ENCODE results near the gene BPNT1. TPM values are rescaled to one million over a fixed set of nuclear protein-coding genes. Genes with fewer than 3 reads are reported as not detected.
A peak's percentile ranks its signal among the peaks of the same experiment; 100 is the strongest.
"Not testable (repeated sequence)": the region's sequence is repeated elsewhere in the genome, so short reads cannot be mapped to it uniquely, and the experiment has no call there.

BPNT1 gene
- total RNA-seq, 2 experiments from 2014 or later = 19.1 to 20.6 TPM

DNA sequence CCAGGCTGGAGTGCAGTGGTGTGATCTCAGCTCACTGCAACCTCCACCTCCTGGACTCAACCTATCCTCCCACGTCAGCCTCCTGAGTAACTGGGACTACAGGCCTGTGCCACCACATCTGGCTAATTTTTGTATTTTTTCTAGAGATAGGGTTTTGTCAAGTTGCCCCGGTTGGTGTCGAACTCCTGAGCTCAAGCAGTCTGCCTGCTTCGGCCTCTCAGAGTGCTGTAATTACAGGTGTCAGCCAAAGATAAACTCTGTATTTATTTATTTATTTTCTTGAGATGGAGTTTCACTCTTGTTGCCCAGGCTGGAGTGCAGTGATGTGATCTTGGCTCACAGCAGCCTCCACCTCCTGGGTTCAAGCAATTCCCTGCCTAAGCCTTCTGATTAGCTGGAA lies 23.0 kb upstream of the BPNT1 start:
- peaks cover 35% of the 10 kb centered on the region for H3K36me3 Mint-ChIP-seq (ENCODE audit: low read depth)
- CTCF ChIA-PET = interaction anchor here (0.6 to 2.0 kb wide), 16 partner anchors 8 to 123 kb away, joined by 3 to 20 read pairs (median 5); partner anchors contain the start of gene BPNT1
- H3K27me3 Mint-ChIP-seq, H3K4me1 Mint-ChIP-seq, H3K9me3 Mint-ChIP-seq, H3K27ac Mint-ChIP-seq, DNase-seq, H3K4me3 Mint-ChIP-seq: not testable (repeated sequence)
- POLR2A ChIA-PET = interaction anchor here (1.7 kb wide), 1 partner anchor 8 kb away, joined by 6 read pairs; no protein-coding TSS in a partner anchor

DNA sequence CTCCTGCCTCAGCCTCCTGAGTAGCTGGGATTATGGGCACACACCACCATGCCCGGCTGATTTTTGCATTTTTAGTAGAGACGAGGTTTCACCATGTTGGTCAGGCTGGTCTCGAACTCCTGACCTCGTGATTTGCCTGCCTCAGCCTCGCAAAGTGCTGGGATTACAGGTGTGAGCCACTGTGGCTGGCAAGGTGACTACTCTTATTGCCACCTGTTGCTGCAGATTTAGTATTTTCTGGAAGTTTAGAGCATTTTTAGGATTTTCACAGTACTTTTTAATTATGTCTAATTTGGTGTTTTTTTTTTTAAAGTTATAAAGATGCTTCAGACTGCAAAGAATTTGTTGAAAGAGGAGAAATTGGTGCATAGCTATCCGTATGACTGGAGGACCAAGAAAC lies 20.9 kb upstream of the BPNT1 start:
- not testable (repeated sequence) for H3K9me3 Mint-ChIP-seq, H3K4me3 Mint-ChIP-seq
- CTCF ChIA-PET = interaction anchor here (1.3 to 2.0 kb wide), 2 partner anchors 35 to 114 kb away, joined by 3 to 8 read pairs; no protein-coding TSS in a partner anchor

DNA sequence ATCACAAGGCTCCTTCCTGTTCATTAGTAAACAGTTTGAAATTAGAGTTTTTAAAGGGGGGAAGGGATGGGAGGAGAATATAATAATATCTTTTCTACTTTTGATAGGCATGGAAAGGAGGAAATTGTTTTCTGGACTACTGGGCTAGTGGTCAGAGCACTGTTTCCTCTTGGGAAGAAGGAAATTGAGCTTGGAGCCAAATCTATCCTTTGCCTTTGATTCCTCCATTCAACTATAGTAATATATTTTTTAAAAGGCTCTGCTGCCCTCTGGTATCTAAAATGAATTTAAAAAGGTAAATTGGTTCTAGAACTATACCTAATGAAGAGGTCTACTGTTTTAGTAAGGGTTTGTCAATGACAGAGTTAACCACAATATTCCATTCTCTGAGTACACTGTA lies 10.2 kb upstream of the BPNT1 start:
- DNase-seq = no peak
- Mint-ChIP-seq H3K27ac (no peak overlapping the region), H3K27me3 (no peaks in the 10 kb centered on the region), H3K4me3 (no peak overlapping the region), H3K4me1 (peaks cover 16% of the 10 kb centered on the region), H3K9me3 (no peaks in the 10 kb centered on the region), H3K36me3 (ENCODE audit: low read depth) (peaks cover 38% of the 10 kb centered on the region)
- ChIA-PET CTCF (interaction anchor here (0.6 to 1.4 kb wide), 3 partner anchors 10 to 54 kb away, joined by 3 read pairs; no protein-coding TSS in a partner anchor), POLR2A (interaction anchor here (1.0 kb wide), 1 partner anchor 10 kb away, joined by 3 read pairs; the partner anchor contains the start of gene BPNT1)

More for the DNA sequence above, 20.9 kb upstream of the BPNT1 start:
- H3K4me1 Mint-ChIP-seq, H3K27me3 Mint-ChIP-seq, POLR2A ChIA-PET, DNase-seq, H3K27ac Mint-ChIP-seq: not testable (repeated sequence)
- peaks cover 44% of the 10 kb centered on the region for H3K36me3 Mint-ChIP-seq (ENCODE audit: low read depth)

DNA sequence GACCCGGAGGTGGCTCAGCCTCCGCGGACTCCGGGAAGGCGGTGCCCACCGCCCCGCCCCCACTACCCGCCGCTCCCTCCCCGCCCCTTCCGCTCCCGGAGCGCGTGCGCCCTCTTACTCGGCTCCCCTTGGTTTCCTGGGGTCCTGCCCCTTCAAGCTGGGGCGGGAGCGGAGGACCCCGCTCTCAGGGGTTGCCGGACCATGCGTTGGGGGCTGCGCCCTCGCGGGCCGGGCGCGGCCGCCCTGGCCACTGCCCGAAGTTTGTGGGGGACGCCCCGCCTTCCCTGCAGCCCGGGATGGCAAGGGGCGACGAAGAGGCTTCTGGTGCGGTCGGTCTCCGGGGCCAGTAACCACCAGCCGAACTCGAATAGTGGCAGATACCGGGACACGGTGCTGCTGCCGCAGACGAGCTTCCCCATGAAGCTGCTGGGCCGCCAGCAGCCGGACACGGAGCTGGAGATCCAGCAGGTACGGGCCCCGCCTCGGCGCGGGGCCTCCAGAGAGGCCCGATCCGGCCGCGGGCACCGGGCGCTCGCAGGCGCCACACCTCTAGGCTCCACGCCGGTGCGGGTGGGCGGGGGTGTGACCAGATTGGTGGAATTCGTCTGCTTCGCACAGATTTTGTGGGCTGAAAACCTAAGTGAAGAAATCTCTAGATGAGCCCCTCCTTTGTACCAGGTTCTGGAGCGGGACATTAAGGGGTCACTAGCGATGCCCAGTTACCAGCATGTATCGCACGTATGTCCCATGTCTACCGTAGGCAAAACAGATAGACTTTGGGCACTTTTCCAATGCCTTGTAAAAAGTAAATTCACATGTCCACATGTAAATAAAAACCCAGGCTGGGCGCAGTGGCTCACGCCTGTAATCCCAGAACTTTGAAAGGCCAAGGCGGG lies 4.7 kb upstream of the BPNT1 start, which contains the start of gene IARS2:
TSS of gene IARS2 (plus strand) at position 117 of the 896 bp plus-strand sequence. CDS start at position 202, 85 bp downstream.
- H3K9me3 Mint-ChIP-seq = no peaks in the 10 kb centered on the region

DNA sequence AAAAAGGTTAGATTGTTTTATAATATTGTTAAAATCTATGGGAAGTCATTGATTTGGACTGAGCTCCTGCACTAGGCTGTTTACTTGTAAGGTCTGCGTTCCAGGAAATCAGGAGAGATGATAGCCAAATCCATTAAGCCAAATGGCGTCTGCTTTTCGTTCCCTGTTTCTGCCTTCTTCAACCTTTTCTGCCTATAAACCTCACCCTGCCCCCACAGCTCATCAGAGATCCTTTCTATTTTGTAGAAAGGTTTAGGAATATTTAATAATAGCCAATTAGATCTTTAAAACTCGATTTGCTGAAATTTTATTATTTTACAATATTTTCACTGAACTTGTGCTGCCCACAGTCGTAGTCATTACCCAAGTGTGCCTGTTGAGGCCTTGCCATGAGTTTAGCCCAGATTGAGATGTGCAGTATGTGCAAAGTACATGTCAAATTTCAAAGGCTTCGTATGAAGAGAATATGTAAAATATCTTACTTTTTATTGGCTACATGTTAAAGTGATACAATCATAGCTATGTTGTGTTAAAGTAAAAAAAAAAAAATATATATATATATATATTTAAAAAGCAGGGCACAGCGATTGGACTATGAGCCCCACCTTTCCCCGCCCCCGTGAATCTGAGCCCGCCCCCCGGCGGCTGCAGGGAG lies 3.9 kb upstream of the BPNT1 start:
- Mint-ChIP-seq H3K27me3 (no peaks in the 10 kb centered on the region), H3K27ac (no peak overlapping the region), H3K4me1 (peaks cover 32% of the 10 kb centered on the region), H3K4me3 (peak overlapping the region; percentile 27), H3K9me3 (no peaks in the 10 kb centered on the region), H3K36me3 (ENCODE audit: low read depth) (peaks cover 21% of the 10 kb centered on the region)
- no peak for DNase-seq
- ChIA-PET CTCF (interaction anchor here (1.0 to 2.0 kb wide), 2 partner anchors 20 to 104 kb away, joined by 4 to 8 read pairs; no protein-coding TSS in a partner anchor), POLR2A (interaction anchor here (1.0 to 2.0 kb wide), 5 partner anchors 47 to 179 kb away, joined by 3 to 6 read pairs (median 4); partner anchors contain the start of genes EPRS1 and RAB3GAP2)

More for the DNA sequence above, 4.7 kb upstream of the BPNT1 start, which contains the start of gene IARS2:
- H3K4me3 Mint-ChIP-seq = peak within 1 kb of the TSS; percentile 76
- peak within 1 kb of the TSS; percentile 47 for H3K27ac Mint-ChIP-seq
- POLR2A ChIA-PET = interaction anchor here (0.7 to 2.0 kb wide), 7 partner anchors 48 to 1809 kb away, joined by 3 to 6 read pairs (median 4); partner anchors contain the start of genes EPRS1, RAB3GAP2 and RRP15
- no peaks in the 10 kb centered on the region for H3K27me3 Mint-ChIP-seq
- peaks cover 22% of the 10 kb centered on the region for H3K36me3 Mint-ChIP-seq (ENCODE audit: low read depth)
- CTCF ChIA-PET = interaction anchor here (0.6 to 2.0 kb wide), 2 partner anchors 19 to 1289 kb away, joined by 4 to 8 read pairs; no protein-coding TSS in a partner anchor
- peak; percentile 91 for DNase-seq
- peaks cover 31% of the 10 kb centered on the region for H3K4me1 Mint-ChIP-seq

DNA sequence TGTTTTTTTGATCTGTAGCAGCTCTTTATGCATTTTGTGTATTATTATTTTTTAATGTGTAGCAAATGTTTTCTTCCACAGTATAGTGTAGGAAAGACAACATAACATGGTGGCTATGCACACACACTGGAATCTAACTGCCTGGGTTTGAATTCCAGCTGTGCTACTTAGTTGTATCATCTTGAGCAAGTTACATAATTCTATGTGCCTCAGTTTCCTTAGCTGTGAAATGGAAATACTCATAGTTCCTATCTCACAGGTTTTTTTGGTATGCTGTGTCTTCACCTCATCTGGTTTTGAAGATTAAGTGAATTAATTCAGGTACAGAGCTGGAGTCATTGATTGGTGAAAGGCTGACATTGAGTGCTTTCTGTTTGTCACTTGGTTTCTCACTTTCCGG lies 3.1 kb upstream of the BPNT1 start:
- H3K9me3 Mint-ChIP-seq = no peaks in the 10 kb centered on the region
- peaks cover 30% of the 10 kb centered on the region for H3K4me1 Mint-ChIP-seq
- H3K36me3 Mint-ChIP-seq (ENCODE audit: low read depth) = peaks cover 16% of the 10 kb centered on the region
- H3K27ac Mint-ChIP-seq = no peak overlapping the region
- no peaks in the 10 kb centered on the region for H3K27me3 Mint-ChIP-seq
- POLR2A ChIA-PET = interaction anchor here (2.0 kb wide), 1 partner anchor 46 kb away, joined by 6 read pairs; the partner anchor contains the start of gene EPRS1
- H3K4me3 Mint-ChIP-seq = no peak overlapping the region
- DNase-seq = no peak
- CTCF ChIA-PET = interaction anchor here (0.9 to 2.0 kb wide), 4 partner anchors 21 to 103 kb away, joined by 3 to 8 read pairs (median 4); partner anchors contain the start of gene EPRS1

DNA sequence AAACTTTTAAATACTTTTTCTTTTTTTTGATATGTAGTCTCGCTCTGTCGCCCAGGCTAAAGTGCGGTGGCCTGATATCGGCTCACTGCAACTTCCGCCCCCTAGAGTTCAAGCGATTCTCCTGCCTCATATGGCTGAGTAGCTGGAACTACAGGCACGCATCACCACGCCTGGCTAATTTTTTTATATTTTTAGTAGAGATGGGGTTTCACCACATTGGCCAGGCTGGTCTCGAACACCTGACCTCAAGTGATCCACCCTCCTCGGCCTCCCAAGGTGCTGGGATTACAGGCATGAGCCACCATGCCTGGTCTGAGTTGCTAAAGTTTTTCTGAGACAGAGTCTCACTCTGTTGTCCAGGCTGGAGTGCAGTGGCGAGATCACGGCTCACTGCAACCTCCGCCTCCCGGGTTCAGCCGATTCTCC lies 3.3 kb downstream of the BPNT1 start:
- POLR2A ChIA-PET; H3K27ac Mint-ChIP-seq; H3K36me3 Mint-ChIP-seq (ENCODE audit: low read depth); DNase-seq; H3K9me3 Mint-ChIP-seq; H3K4me3 Mint-ChIP-seq; H3K27me3 Mint-ChIP-seq: not testable (repeated sequence)
- H3K4me1 Mint-ChIP-seq = peaks cover 13% of the 10 kb centered on the region
- CTCF ChIA-PET = interaction anchor here (1.4 kb wide), 1 partner anchor 26 kb away, joined by 3 read pairs; no protein-coding TSS in a partner anchor

DNA sequence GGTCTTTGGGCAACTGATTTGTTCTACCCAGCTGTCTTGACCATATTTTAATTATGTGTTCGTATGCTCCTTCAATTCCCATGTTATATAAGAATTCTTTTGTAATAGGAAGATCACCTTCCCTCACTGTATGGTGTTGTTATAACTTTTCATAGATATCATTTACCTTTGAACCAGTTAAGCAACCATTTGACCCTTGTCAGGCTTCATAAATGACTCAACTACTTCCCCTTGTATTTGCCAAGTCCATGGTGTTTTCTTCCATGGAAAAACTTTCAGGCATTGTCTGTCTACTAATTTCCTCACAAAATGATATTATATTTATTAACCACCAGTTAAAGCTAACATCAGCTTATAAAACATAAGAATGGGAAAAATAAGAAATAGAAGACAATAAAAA lies 5.1 kb downstream of the BPNT1 start:
- Mint-ChIP-seq H3K36me3 (ENCODE audit: low read depth) (peaks cover 9% of the 10 kb centered on the region), H3K9me3 (no peaks in the 10 kb centered on the region), H3K4me3 (no peak overlapping the region), H3K27ac (no peak overlapping the region), H3K27me3 (no peaks in the 10 kb centered on the region), H3K4me1 (peaks cover 6% of the 10 kb centered on the region)
- no peak for DNase-seq
- CTCF ChIA-PET = no interaction called here
- POLR2A ChIA-PET = no interaction called here

DNA sequence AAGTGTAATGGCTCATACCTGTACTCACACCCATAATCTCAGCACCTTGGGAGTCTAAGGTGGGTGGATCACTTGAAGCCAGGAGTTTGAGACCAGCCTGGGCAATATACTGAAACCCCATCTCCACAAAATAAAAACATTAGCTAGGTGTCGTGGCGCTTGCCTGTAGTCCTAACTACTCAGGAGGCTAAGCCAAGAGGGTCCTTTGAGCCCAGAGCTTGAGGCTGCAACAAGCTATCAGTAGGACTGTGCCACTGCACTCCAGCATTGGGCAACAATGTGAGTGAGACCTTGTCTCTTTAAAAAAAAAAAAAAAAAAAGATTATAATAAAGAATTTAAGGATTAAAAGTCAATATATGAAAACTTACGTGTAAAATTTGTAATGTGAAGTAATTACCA lies 11.7 kb downstream of the BPNT1 start:
- H3K9me3 Mint-ChIP-seq = no peaks in the 10 kb centered on the region
- POLR2A ChIA-PET = no interaction called here
- no peak overlapping the region for H3K27ac Mint-ChIP-seq
- CTCF ChIA-PET = interaction anchor here (0.6 kb wide), 1 partner anchor 604 kb away, joined by 4 read pairs; no protein-coding TSS in a partner anchor
- no peaks in the 10 kb centered on the region for H3K4me1 Mint-ChIP-seq
- H3K36me3 Mint-ChIP-seq (ENCODE audit: low read depth) = peaks cover 22% of the 10 kb centered on the region
- H3K27me3 Mint-ChIP-seq = no peaks in the 10 kb centered on the region
- no peak overlapping the region for H3K4me3 Mint-ChIP-seq
- no peak for DNase-seq

DNA sequence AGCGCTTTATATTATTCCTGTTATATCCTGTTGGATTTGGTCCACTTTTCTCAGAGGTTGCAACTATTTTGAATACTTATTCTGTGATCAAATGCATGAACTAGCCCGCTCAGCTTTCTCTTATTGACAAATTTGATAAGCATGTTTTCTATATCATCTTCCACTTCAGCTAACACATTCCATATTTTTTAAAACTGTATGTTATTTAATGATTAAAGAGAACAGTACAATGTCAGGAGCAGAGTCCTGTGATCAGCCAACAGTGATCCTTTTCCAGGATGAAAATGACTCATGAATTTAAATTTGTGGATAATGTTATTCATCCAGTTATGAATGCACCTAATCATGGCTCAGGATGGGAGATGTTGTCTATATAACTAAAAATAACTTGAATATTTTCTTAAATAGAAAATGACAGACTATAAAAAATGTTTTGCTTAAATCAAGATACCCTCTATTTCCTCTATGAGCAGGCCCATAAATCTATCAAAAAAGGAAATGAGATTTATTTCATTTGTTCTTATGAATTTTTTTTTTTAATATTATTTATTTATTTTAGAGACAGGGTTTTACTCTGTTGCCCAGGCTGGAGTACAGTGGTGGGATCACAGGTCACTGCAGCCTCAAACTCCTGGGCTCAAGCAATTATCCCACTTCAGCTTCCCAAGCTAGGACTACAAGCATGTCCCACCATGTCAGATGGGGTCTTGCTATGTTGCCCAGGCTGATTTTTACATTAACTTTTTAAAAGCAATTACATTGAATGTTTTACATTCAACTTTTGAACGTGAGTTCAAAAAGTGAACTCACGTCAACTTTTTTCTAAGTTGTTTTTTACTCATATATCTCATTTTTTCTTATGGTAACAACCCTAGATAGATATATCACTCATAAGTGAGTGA lies 12.5 kb downstream of the BPNT1 start:
- no peaks in the 10 kb centered on the region for H3K27me3 Mint-ChIP-seq
- no peak overlapping the region for H3K27ac Mint-ChIP-seq
- CTCF ChIA-PET = no interaction called here
- DNase-seq = no peak
- H3K36me3 Mint-ChIP-seq (ENCODE audit: low read depth) = peaks cover 25% of the 10 kb centered on the region
- no peak overlapping the region for H3K4me3 Mint-ChIP-seq
- no peaks in the 10 kb centered on the region for H3K4me1 Mint-ChIP-seq
- no peaks in the 10 kb centered on the region for H3K9me3 Mint-ChIP-seq
- POLR2A ChIA-PET = no interaction called here

DNA sequence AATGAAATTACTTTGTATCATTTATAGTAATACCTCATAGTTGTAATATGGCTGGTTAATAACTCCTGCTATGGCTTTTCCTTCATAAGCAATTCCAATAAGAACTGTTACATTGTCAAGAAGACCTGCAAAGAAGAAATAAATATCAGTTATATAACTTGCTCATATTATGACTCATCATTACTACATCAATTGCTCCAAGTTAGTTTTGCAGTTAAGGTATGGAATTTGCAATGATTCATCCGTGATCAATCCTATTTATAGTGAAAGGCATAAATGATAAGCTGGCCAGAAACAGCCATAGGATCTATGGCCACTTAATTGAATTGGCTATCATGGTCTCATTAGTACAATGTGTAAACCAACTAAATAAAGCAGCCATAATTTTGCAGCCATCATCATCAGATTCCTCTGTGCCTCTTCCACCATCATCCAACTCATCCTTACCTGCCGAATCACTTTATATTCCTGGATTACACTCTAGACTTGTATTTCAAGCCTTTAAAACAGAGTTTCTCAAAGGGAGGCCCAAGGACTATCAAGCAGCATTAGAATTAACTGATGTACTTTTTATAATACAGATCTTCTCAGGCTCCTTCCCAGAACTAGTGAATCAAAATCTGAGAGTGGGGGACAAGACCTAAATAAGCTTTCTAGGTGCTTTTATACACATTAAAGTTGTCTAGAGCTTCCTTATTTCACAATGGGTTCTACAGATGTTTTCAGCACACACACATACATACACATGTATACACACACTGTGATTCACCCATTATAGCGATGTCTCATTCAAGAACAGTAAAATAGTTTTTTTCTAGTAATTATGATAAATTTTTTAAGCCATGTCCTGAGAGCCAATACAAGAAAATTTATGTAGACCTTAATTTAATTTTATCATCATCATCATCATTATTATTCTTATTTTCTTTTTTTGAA lies 22.1 kb downstream of the BPNT1 start:
- Mint-ChIP-seq H3K4me3 (no peak overlapping the region), H3K36me3 (ENCODE audit: low read depth) (peaks cover 33% of the 10 kb centered on the region), H3K27ac (no peak overlapping the region), H3K27me3 (no peaks in the 10 kb centered on the region), H3K4me1 (no peaks in the 10 kb centered on the region), H3K9me3 (no peaks in the 10 kb centered on the region)
- DNase-seq = no peak
- CTCF ChIA-PET = no interaction called here
- POLR2A ChIA-PET = no interaction called here

All from activated CD4-positive, alpha-beta memory T cell treated with anti-CD3 and anti-CD28 coated beads, Interleukin-2, amount 10 ng/mL, durations not matched to agents 7 days and 5 days (primary cell).